GM08714 (cell line): ENCODE measurements around the gene TNFSF10.

Source experiments
- H3K4me3 ChIP-seq: fragments of 200-500 bp; sonication (Bioruptor generic); 2 replicates; pipeline ENCODE4 v1.5.1; 2014; ENCODE audit warnings: mild to moderate bottlenecking, low read length, inconsistent platforms
- ZNF274 ChIP-seq: IDR thresholded peaks from 2 replicates; pipeline ENCODE4 v1.6.1; 2012; ENCODE audit warnings: mild to moderate bottlenecking, low read depth, low read length

The TNFSF10 gene

GRCh38 chr3:172471903-172472302 is 51.3 kb downstream of the TNFSF10 start:
- no peak for TF ChIP-seq ZNF274
- no peak overlapping the region for H3K4me3 ChIP-seq

GRCh38 chr3:172470588-172470987 is 52.6 kb downstream of the TNFSF10 start:
- TF ChIP-seq ZNF274: no peak
- no peak overlapping the region for H3K4me3 ChIP-seq

- no peak for TF ChIP-seq ZNF274
- H3K4me3 ChIP-seq: no peak overlapping the region
Observed at GRCh38 chr3:172467170-172467824, 55.9 kb downstream of the TNFSF10 start.

- no peak for TF ChIP-seq ZNF274
- H3K4me3 ChIP-seq: no peak overlapping the region
Observed at GRCh38 chr3:172466553-172467130, 56.6 kb downstream of the TNFSF10 start.

GRCh38 chr3:172465281-172465680 is 57.9 kb downstream of the TNFSF10 start:
- TF ChIP-seq ZNF274: no peak
- H3K4me3 ChIP-seq: no peak overlapping the region

GRCh38 chr3:172464306-172464705 is 58.9 kb downstream of the TNFSF10 start:
- no peak overlapping the region for H3K4me3 ChIP-seq
- TF ChIP-seq ZNF274: no peak

GRCh38 chr3:172461530-172462138 is 61.6 kb downstream of the TNFSF10 start:
- no peak overlapping the region for H3K4me3 ChIP-seq
- TF ChIP-seq ZNF274: no peak

GRCh38 chr3:172456404-172456803 is 66.8 kb downstream of the TNFSF10 start:
- H3K4me3 ChIP-seq: no peak overlapping the region
- TF ChIP-seq ZNF274: no peak
